ENCODE measurements around the gene CSNK1E.

The CSNK1E gene

DNA sequence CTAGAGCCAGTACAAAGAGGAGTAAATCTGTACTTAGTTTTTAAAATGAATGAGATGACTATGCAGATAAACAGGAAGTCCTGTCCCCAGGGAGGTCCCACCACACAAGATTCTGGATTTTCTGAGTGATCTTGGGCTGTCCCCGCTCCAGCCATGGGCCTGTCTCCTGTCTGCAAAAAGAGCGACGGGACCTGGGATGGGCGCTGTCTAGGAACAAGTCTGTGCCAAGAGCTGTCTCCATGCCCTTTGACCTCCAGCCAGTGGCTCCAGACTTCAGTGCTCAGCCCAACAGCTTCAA, 6.0 kb downstream of the CSNK1E start:
- no peaks in the 10 kb centered on the region for H3K9me3 ChIP-seq (ENCODE audit: control insufficient read depth, low read length)
- peaks cover 63% of the 10 kb centered on the region for H3K4me1 ChIP-seq (ENCODE audit: control insufficient read depth, insufficient read depth, low read length)
- no peak overlapping the region for H3K9ac ChIP-seq (ENCODE audit: low read length)
- H3K27me3 ChIP-seq (ENCODE audit: control insufficient read depth, insufficient read depth, low read length): no peaks in the 10 kb centered on the region
- H3K4me3 ChIP-seq (ENCODE audit: low read length): no peak overlapping the region
- H3K36me3 ChIP-seq (ENCODE audit: control insufficient read depth, insufficient read depth, low read length): no peaks in the 10 kb centered on the region

DNA sequence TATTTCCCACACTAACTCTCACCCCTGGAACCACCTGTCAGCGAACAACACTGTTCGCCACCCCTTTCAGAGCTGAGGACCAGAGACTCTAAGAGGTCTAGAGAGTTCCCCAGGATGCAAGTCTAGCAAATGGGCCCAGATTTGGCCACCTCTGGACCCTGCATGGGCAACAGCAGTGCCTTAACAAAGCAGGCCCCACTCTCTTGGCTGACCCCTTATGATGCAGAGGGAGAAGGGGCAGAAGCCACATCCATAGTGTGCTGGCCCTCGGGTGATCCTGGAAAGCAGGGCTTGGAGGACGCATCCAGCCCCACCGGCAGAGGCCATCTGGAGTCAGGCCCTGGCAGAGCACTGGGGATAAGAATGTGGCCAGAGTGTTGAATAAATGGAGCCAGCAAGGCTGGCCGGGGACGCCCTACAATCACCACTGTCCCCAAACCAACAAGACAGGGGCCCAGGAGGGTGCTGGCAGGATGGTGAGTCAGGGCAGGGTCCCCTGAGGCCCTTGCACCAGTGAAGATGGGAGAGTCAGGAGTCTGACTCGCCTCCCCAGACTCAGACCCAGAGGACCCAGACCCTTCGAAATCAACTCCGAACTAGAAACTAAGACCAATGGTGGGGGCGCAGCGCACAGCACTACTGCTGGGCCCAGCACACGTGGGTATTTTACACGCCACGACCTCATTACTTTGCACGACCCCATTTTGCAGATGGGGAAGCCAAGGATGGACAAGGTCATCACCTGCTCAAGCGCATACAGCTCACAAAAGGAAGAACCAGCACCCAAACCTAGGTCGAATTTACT, 6.5 kb downstream of the CSNK1E start:
- no peaks in the 10 kb centered on the region for H3K36me3 ChIP-seq (ENCODE audit: control insufficient read depth, insufficient read depth, low read length)
- no peak overlapping the region for H3K9ac ChIP-seq (ENCODE audit: low read length)
- no peaks in the 10 kb centered on the region for H3K27me3 ChIP-seq (ENCODE audit: control insufficient read depth, insufficient read depth, low read length)
- peaks cover 64% of the 10 kb centered on the region for H3K4me1 ChIP-seq (ENCODE audit: control insufficient read depth, insufficient read depth, low read length)
- H3K4me3 ChIP-seq (ENCODE audit: low read length): no peak overlapping the region
- no peaks in the 10 kb centered on the region for H3K9me3 ChIP-seq (ENCODE audit: control insufficient read depth, low read length)

DNA sequence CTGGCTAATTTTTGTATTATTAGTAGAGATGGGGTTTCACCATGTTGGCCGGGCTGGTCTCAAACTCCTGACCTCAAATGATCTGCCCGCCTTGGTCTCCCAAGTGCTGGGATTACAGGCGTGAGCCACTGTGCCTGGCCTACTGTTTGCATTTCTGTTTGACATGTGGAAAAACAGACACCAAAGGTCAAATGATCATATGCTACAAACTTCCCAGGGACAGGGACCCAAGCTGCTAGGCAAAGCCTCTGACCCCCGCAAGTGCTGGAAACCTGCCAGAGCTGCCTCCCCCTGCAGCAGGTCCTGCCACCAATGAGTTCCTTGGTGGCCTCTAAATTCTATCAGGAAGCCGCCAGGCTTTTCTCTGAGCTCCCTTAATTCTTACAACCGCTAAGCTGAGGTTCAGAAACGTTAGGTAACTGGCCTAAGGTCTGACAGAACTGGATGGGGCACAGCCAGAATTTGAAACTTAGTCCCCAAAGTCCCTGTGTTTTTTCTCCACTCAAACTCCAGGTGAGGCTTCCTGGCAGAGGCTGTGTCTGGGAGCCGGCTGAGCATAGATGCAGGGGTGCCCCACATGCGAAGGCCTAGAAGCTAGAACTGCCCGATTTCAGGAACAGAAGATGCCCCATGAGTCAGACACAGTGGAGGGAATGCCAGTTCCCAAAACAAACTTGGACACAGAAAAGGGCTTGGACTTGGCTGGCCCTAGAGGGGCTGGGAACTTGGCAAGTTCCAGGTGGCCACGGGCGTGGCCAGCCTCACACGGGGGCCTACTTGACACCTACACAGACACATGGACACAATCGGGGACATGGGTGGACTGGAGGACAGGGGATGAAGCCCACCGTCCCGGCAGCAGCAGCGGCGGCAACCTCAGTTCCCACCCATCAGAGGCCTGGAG, 7.4 kb downstream of the CSNK1E start:
- Histone ChIP-seq H3K9ac (ENCODE audit: low read length) (peak overlapping the region; percentile 32), H3K9me3 (ENCODE audit: control insufficient read depth, low read length) (no peaks in the 10 kb centered on the region), H3K4me3 (ENCODE audit: low read length) (no peak overlapping the region), H3K27me3 (ENCODE audit: control insufficient read depth, insufficient read depth, low read length) (no peaks in the 10 kb centered on the region), H3K36me3 (ENCODE audit: control insufficient read depth, insufficient read depth, low read length) (no peaks in the 10 kb centered on the region), H3K4me1 (ENCODE audit: control insufficient read depth, insufficient read depth, low read length) (peaks cover 62% of the 10 kb centered on the region)

DNA sequence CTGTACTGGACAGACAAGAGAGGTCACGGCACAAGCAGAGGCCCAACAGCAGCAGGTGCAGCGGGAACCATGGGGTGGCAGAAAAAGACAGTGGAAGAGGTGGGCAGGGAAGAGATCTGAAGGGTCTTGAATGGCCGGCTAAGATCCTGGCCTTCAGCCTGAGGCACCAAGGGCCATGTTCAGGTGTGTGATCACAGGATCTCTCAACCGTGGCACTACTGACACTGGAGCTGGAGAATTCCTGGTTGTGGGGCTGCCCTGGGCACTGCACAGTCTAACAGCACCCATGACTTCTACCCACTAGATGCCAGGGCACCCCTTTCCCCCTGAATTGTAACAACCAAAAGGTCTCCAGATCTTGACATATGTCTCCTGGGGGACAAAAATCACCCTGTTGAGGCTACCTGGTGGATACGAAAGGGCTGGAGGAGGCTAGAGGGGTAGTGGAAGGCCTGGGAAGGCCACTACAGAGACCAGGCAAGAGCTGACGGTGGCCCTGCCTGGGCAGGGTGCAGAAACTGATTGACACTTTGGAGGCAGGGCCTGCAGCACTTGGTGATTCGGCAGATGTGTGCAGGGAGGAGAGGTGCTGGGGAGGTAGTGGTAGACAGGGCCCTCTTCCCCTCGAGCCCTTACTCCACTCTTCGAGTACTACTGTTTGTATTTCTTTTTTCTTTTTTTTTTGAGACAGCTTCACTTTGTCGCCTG, 8.3 kb downstream of the CSNK1E start:
- no peaks in the 10 kb centered on the region for H3K27me3 ChIP-seq (ENCODE audit: control insufficient read depth, insufficient read depth, low read length)
- no peak overlapping the region for H3K4me3 ChIP-seq (ENCODE audit: low read length)
- no peaks in the 10 kb centered on the region for H3K36me3 ChIP-seq (ENCODE audit: control insufficient read depth, insufficient read depth, low read length)
- H3K4me1 ChIP-seq (ENCODE audit: control insufficient read depth, insufficient read depth, low read length): peaks cover 58% of the 10 kb centered on the region
- no peak overlapping the region for H3K9ac ChIP-seq (ENCODE audit: low read length)
- no peaks in the 10 kb centered on the region for H3K9me3 ChIP-seq (ENCODE audit: control insufficient read depth, low read length)

DNA sequence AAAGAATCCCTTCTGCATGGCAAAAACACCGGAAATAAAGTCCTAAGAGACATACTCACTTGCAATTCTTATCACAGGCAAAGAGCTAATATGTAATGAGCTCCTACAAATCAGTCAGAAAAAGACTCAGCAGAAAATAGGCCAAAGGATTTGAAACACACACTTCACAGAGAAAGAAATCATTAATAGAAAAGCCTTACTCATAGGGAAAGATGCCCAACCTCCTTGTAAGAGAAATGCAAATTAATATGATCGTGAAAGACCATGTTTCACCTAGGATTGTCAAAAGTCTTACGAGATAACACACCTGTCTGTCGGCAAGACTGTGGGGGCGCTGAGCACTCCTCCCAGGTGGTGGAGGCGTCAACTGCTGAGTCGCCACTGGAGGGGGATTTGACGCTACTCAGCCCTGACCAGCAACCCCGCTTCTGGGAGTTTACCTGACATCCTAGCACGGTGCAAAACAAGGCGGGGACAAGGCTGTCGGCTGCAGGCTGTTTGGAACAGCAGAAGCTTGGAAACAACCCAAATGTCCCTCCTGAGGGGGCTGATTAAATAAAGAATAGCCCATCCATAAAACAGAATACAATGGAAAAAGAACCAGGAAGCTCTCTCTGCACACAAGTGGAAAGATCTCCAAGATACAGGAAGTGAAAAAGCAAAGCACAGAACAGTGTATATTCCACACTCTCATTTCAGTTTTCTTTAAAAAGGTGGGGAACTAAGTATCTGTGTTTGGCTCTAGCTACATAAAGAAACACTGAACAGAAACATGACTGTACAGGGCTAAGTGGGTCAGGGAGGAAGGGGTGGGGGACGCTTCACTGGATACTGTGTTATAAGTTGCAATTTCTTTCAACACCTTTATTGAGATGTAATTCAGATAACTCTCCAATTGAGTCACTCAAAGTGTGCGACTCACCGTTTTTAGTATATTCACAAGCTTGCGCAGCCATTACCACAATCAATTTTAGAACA, 11.5 kb downstream of the CSNK1E start:
- no peak overlapping the region for H3K4me3 ChIP-seq (ENCODE audit: low read length)
- peaks cover 41% of the 10 kb centered on the region for H3K4me1 ChIP-seq (ENCODE audit: control insufficient read depth, insufficient read depth, low read length)
- no peaks in the 10 kb centered on the region for H3K27me3 ChIP-seq (ENCODE audit: control insufficient read depth, insufficient read depth, low read length)
- H3K9ac ChIP-seq (ENCODE audit: low read length): peak overlapping the region; percentile 45
- no peaks in the 10 kb centered on the region for H3K9me3 ChIP-seq (ENCODE audit: control insufficient read depth, low read length)
- H3K36me3 ChIP-seq (ENCODE audit: control insufficient read depth, insufficient read depth, low read length): peaks cover 9% of the 10 kb centered on the region

DNA sequence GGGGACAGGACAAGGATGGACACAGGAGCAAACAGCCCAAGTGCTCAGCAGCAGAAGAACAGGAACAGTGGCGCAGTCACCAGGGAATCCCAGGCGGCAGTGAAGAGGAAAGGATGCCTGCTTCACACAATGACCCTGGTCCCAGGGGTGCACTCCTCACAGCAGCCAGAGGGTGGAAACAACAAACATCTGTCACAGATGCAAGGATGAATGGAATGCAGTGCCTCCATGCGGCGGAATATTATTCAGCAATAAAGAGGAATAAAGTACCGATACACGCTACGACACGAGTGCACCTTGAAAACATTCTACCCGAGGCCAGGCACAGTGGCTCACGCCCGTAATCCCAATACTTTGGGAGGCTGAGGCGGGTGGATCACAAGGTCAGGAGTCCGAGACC, 12.7 kb downstream of the CSNK1E start:
- Histone ChIP-seq H3K27me3 (ENCODE audit: control insufficient read depth, insufficient read depth, low read length) (no peaks in the 10 kb centered on the region), H3K4me3 (ENCODE audit: low read length) (no peak overlapping the region), H3K36me3 (ENCODE audit: control insufficient read depth, insufficient read depth, low read length) (peaks cover 17% of the 10 kb centered on the region), H3K9ac (ENCODE audit: low read length) (no peak overlapping the region), H3K4me1 (ENCODE audit: control insufficient read depth, insufficient read depth, low read length) (peaks cover 29% of the 10 kb centered on the region), H3K9me3 (ENCODE audit: control insufficient read depth, low read length) (no peaks in the 10 kb centered on the region)

DNA sequence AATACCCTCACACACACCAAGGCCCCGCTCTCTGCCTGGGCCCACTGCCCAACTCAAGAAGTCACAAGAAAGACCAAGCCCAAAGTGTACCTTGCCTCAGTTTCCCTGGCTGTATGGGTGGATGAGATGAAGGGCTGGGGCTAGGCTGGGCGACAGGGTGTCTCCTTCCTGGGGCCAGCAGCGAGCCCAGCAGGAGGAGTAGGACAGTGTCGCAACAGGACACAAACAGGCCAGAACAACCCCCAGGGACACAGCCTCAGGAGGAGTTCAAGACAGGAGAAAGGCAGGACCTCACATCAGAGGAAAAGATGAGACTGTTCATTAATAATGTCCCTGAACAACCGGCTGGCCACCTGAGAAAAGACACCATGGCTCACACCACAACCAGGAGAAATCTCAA, 13.3 kb downstream of the CSNK1E start:
- Histone ChIP-seq H3K36me3 (ENCODE audit: control insufficient read depth, insufficient read depth, low read length) (peaks cover 20% of the 10 kb centered on the region), H3K9me3 (ENCODE audit: control insufficient read depth, low read length) (no peaks in the 10 kb centered on the region), H3K27me3 (ENCODE audit: control insufficient read depth, insufficient read depth, low read length) (no peaks in the 10 kb centered on the region), H3K4me3 (ENCODE audit: low read length) (no peak overlapping the region), H3K4me1 (ENCODE audit: control insufficient read depth, insufficient read depth, low read length) (peaks cover 23% of the 10 kb centered on the region), H3K9ac (ENCODE audit: low read length) (no peak overlapping the region)

DNA sequence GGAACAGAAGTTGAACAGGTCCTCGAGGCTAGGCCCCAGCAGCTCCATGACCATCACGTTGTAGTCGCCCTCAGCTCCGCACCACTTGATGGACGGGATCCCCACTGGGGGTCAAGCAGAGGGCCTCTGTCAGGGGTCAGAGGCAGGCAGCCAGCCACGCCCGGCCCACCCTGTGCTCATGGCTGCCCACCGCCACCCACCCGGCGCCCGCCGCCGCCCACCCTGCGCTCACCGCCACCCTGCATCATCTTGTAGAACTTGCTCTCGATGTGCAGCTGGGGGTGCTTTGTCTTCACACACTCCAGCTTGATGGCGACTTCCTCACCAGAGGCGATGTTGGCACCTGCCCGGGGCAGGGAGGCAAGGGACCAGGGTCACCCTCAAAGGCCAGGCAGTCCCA, 14.3 kb downstream of the CSNK1E start:
- Histone ChIP-seq H3K36me3 (ENCODE audit: control insufficient read depth, insufficient read depth, low read length) (peaks cover 22% of the 10 kb centered on the region), H3K9me3 (ENCODE audit: control insufficient read depth, low read length) (no peaks in the 10 kb centered on the region), H3K27me3 (ENCODE audit: control insufficient read depth, insufficient read depth, low read length) (no peaks in the 10 kb centered on the region), H3K4me1 (ENCODE audit: control insufficient read depth, insufficient read depth, low read length) (peaks cover 17% of the 10 kb centered on the region), H3K4me3 (ENCODE audit: low read length) (no peak overlapping the region), H3K9ac (ENCODE audit: low read length) (no peak overlapping the region)

DNA sequence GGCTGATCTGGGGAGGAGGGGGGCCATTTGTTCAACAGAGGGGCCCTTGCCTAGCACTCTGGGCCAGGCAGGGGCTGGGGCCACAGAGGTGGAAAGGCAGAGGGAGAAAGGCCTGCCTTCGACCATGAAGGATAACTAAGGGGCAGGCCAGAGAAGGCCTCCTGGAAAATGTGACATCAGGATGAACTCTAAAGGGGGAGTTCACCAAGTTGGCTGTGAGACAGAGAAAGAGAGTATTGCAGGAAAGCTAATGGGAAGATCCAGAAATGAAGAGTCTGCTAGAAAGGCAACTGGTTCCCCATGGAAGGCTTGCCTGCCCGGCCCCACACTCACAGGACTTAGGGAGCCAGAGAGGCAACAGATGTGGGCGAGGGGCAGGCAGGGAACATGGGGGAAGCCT, 16.3 kb downstream of the CSNK1E start:
- Histone ChIP-seq H3K4me1 (ENCODE audit: control insufficient read depth, insufficient read depth, low read length) (peaks cover 13% of the 10 kb centered on the region), H3K9me3 (ENCODE audit: control insufficient read depth, low read length) (no peaks in the 10 kb centered on the region), H3K36me3 (ENCODE audit: control insufficient read depth, insufficient read depth, low read length) (peaks cover 36% of the 10 kb centered on the region), H3K27me3 (ENCODE audit: control insufficient read depth, insufficient read depth, low read length) (no peaks in the 10 kb centered on the region), H3K4me3 (ENCODE audit: low read length) (no peak overlapping the region), H3K9ac (ENCODE audit: low read length) (no peak overlapping the region)

DNA sequence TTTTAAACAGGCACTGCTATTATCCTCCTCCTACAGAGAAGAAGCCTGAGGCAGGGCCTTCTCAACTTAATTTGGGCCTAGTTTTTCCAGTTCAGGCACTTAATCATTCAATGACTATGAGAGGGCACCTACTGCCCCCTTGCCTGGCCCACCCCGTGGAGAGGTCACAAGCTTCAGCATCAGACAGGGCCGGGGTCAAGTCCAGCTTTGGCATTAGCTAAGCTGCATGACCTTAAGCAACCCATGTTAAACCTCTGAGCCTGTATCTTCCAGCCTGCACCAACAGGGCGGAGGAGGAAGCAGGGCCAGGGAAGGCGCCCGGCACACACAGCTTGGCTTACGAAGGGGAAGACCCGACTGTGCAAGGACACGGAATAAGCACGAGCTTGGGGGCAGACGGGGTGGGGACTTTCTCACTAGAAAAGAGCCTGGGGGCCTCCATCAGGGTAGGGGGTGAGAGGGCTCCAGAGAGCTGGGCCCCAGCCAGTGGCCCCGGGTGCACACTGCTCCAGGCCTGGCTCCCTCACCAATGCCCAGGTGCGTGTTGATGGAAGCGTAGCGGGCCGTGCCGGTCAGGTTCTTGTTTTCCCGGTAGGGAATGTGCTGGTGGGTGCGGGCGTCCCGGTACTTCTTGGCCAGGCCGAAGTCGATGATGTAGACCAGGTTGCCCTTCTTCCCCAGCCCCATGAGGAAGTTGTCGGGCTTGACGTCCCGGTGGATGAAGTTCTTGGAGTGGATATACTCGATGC, 16.9 kb downstream of the CSNK1E start:
- H3K27me3 ChIP-seq (ENCODE audit: control insufficient read depth, insufficient read depth, low read length): no peaks in the 10 kb centered on the region
- H3K36me3 ChIP-seq (ENCODE audit: control insufficient read depth, insufficient read depth, low read length): peaks cover 41% of the 10 kb centered on the region
- H3K4me1 ChIP-seq (ENCODE audit: control insufficient read depth, insufficient read depth, low read length): peaks cover 7% of the 10 kb centered on the region
- no peaks in the 10 kb centered on the region for H3K9me3 ChIP-seq (ENCODE audit: control insufficient read depth, low read length)
- no peak overlapping the region for H3K9ac ChIP-seq (ENCODE audit: low read length)
- H3K4me3 ChIP-seq (ENCODE audit: low read length): no peak overlapping the region

DNA sequence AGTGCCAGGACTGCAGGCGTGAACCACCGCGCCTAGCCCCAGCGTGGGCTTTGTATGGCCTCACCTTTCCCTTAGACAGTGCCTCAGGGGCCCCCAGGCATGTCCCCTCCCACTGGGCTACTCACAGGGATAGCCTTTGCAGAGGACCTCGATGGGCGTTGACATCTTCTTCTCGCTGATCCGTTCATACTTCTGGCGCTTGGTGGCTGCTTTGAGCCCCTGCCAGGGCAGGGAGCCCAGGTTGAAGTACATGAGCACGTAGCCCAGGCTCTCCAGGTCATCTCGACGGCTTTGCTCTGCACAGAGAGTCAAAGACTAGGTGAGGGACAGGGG, 17.5 kb downstream of the CSNK1E start:
- Histone ChIP-seq H3K4me1 (ENCODE audit: control insufficient read depth, insufficient read depth, low read length) (peaks cover 5% of the 10 kb centered on the region), H3K9ac (ENCODE audit: low read length) (no peak overlapping the region), H3K4me3 (ENCODE audit: low read length) (no peak overlapping the region), H3K36me3 (ENCODE audit: control insufficient read depth, insufficient read depth, low read length) (peaks cover 48% of the 10 kb centered on the region), H3K27me3 (ENCODE audit: control insufficient read depth, insufficient read depth, low read length) (no peaks in the 10 kb centered on the region), H3K9me3 (ENCODE audit: control insufficient read depth, low read length) (no peaks in the 10 kb centered on the region)

Measured in mucosa of stomach (tissue), 1 donor.